ENCODE results near the gene MEIOB.

- no peak for TF ChIP-seq CTCF (IDR thresholded peaks at IDR 0.05 in 8 of 11, conservative IDR thresholded peaks at IDR 0.05 in 3 of 11)
- TF ChIP-seq POLR2AphosphoS5 (IDR thresholded peaks at IDR 0.05) = no peak
These were observed 9.6 kb downstream of the MEIOB start for GRCh38 chr16:1862394-1862793.
